Measurements from ENCODE around the gene CELA3A. TPM values are rescaled to one million over a fixed set of nuclear protein-coding genes. Genes with fewer than 3 reads are reported as not detected.

The CELA3A gene
- polyA plus RNA-seq, result not detected in 2 replicates

GRCh38 chr1:22001409-22001808 lies at the start of gene CELA3A:
CELA3A (plus strand) TSS chr1:22001657; CDS start chr1:22001675, 18 bp downstream.

GRCh38 chr1:21976703-21977239 lies 24.7 kb upstream of the CELA3A start, which contains the start of gene CELA3B:
CELA3B (plus strand) TSS chr1:21977022; CDS start chr1:21977040, 18 bp downstream.

GRCh38 chr1:22052115-22053016 lies 50.9 kb downstream of the CELA3A start, which contains the start of gene CDC42:
CDC42 (plus strand) TSS chr1:22052709; CDS start chr1:22078479, 25,770 bp downstream.

Other genes starting within 250 kb of the CELA3A start
- gene USP48, start 218.5 kb upstream of the CELA3A start, polyA plus RNA-seq, result 21.5 and 37.5 TPM in 2 replicates
- 0.27 TPM in 1 of 2 replicates, not detected in the other for gene LDLRAD2, start 189.4 kb upstream of the CELA3A start, polyA plus RNA-seq
- not detected in 2 replicates for gene HSPG2, start 64.3 kb upstream of the CELA3A start, polyA plus RNA-seq
- gene CELA3B, start 24.6 kb upstream of the CELA3A start, polyA plus RNA-seq, result not detected in 2 replicates
- gene CDC42, start 51.1 kb downstream of the CELA3A start, polyA plus RNA-seq, result 300 and 412 TPM in 2 replicates
- gene WNT4, start 141.4 kb downstream of the CELA3A start, polyA plus RNA-seq, result not detected in 2 replicates

Data from Purkinje cell (primary cell).